OCI-LY1 (cell line): ENCODE data around the gene SERINC3.

ENCODE experiments used
- CTCF ChIP-seq: fragments of 200-600 bp; sonication (generic), shearing (Covaris generic); IDR thresholded peaks from 2 replicates; pipeline ENCODE4 v1.5.1; 2017; ENCODE audit warnings: mild to moderate bottlenecking, antibody characterized with exemption, low read length, moderate library complexity, mixed read lengths
- EZH2 ChIP-seq: fragments of 200-600 bp; sonication (generic), shearing (Covaris generic); IDR thresholded peaks from 2 replicates; pipeline ENCODE4 v1.8.0; 2017; ENCODE audit warnings: borderline replicate concordance, mixed run types, mild to moderate bottlenecking, antibody characterized with exemption, low read length, moderate library complexity, mixed read lengths

- TF ChIP-seq CTCF: no peak
- no peak for TF ChIP-seq EZH2
Observed at GRCh38 chr20:44480097-44480496, 41.8 kb downstream of the SERINC3 start.
